ENCODE results near the gene MAP7D2. TPM values are rescaled to one million over a fixed set of nuclear protein-coding genes. Genes with fewer than 3 reads are reported as not detected.
"Not testable (repeated sequence)": the region's sequence is repeated elsewhere in the genome, so short reads cannot be mapped to it uniquely, and the experiment has no call there.

MAP7D2 gene
- total RNA-seq, 4 donors from 2014 or later = 0.19 to 0.38 TPM; not detected in 2

- no peak for TF ChIP-seq CTCF (IDR thresholded peaks at IDR 0.05)
- no peak for ATAC-seq (ENCODE audit: low FRiP score)
- DNase-seq (ENCODE audit: low spot score) = no peak
These were observed 13.7 kb upstream of the MAP7D2 start for GRCh38 chrX:20130357-20130756.

- no peak for TF ChIP-seq CTCF (IDR thresholded peaks at IDR 0.05)
- no peak for DNase-seq (ENCODE audit: low spot score)
- ATAC-seq (ENCODE audit: low FRiP score) = no peak
These were observed 12.8 kb upstream of the MAP7D2 start for GRCh38 chrX:20129547-20129946.

GRCh38 chrX:20128670-20129069 lies 12.0 kb upstream of the MAP7D2 start:
- no peak for DNase-seq (ENCODE audit: low spot score)
- TF ChIP-seq CTCF (IDR thresholded peaks at IDR 0.05) = no peak

GRCh38 chrX:20127440-20127839 lies 10.7 kb upstream of the MAP7D2 start:
- not testable (repeated sequence) for DNase-seq (ENCODE audit: low spot score); ATAC-seq (ENCODE audit: low FRiP score)

More at GRCh38 chrX:20128670-20129069, 12.0 kb upstream of the MAP7D2 start:
- ATAC-seq (ENCODE audit: low FRiP score) = no peak

- not testable (repeated sequence) for ATAC-seq (ENCODE audit: low FRiP score); DNase-seq (ENCODE audit: low spot score)
These were observed 10.1 kb upstream of the MAP7D2 start for GRCh38 chrX:20126833-20127232.

- TF ChIP-seq CTCF (IDR thresholded peaks at IDR 0.05) = no peak
- ATAC-seq (ENCODE audit: low FRiP score) (no peak), DNase-seq (ENCODE audit: low spot score) (no peak)
These were observed 8.3 kb upstream of the MAP7D2 start for GRCh38 chrX:20124964-20125363.

- no peak for TF ChIP-seq CTCF (IDR thresholded peaks at IDR 0.05)
- no peak for ATAC-seq (ENCODE audit: low FRiP score)
- no peak for DNase-seq (ENCODE audit: low spot score)
These were observed 1.5 kb upstream of the MAP7D2 start for GRCh38 chrX:20118065-20118824.

- no peak for DNase-seq (ENCODE audit: low spot score)
- no peak for ATAC-seq (ENCODE audit: low FRiP score)
These were observed 575 bp downstream of the MAP7D2 start for GRCh38 chrX:20116087-20116576.

More at GRCh38 chrX:20116087-20116576, 575 bp downstream of the MAP7D2 start:
- no peak for TF ChIP-seq CTCF (IDR thresholded peaks at IDR 0.05)

All from omental fat pad (tissue), 4 donors.